Right lobe of liver (tissue), 6 donors: Measurements from ENCODE around the gene NR1H4. TPM values are rescaled to one million over a fixed set of nuclear protein-coding genes. Genes with fewer than 3 reads are reported as not detected.

Experiments
- ATAC-seq, 4 donors: fragments of 200-7000 bp; cut with Tn5 transposase; one replicate each; pipeline ENCODE4 v1.9.1; 2020; ENCODE audit warnings: mild to moderate bottlenecking in 4 of 4, moderate library complexity in 4 of 4
- DNase-seq, 3 donors: peaks; one replicate each; pipeline ENCODE4 v3.0.0-alpha.2; 2020
- H3K27ac ChIP-seq, 3 donors: fragments of 200-600 bp; one replicate each; pipeline ENCODE4 v1.8.0; 2022
- H3K27me3 ChIP-seq, 2 donors: fragments of 200-600 bp; one replicate each; pipeline ENCODE4 v1.8.0; 2022
- H3K36me3 ChIP-seq, 4 donors: fragments of 200-600 bp; sonication (generic) in 1 of 4; one replicate each; pipeline versions ENCODE4 v1.5.1 to v1.8.0; 2017 to 2022; ENCODE audit warnings: control low read depth in 1 of 4
- H3K4me1 ChIP-seq, 4 donors: fragments of 200-600 bp; sonication (generic) in 1 of 4; one replicate each; pipeline versions ENCODE4 v1.5.1 to v1.8.0; 2017 to 2022; ENCODE audit warnings: control low read depth in 1 of 4
- H3K4me3 ChIP-seq, 3 donors: fragments of 200-600 bp; one replicate each; pipeline ENCODE4 v1.8.0; 2022
- H3K9me3 ChIP-seq, 4 donors: fragments of 200-600 bp; sonication (generic) in 1 of 4; one replicate each; pipeline versions ENCODE4 v1.5.1 to v1.8.0; 2017 to 2022; ENCODE audit warnings: control low read depth in 1 of 4
- POLR2A ChIP-seq: fragments of 450-650 bp; IDR thresholded peaks from one replicate; pipeline ENCODE4 v1.6.1; 2017; ENCODE audit warnings: antibody characterized with exemption, mild to moderate bottlenecking
- WGBS: methylation state at CpG from one replicate; pipeline ENCODE4 v1.1.6; 2018; ENCODE audit warnings: low coverage, low lambda C conversion rate; ENCODE audit not compliant: insufficient coverage; ENCODE audit errors: missing lambda C conversion rate; 5-methylcytosine and 5-hydroxymethylcytosine counted together
- intact Hi-C, 2 donors: fragments of 100-400 bp; cut with DNase I; formaldehyde crosslinking; loops; one replicate each; pipeline versions ENCODE4 v1.11.2 to v1.14.1; 2022
- total RNA-seq, 6 experiments: library from RNA; depleted of rRNA in 2 of 6; stranded (reverse); fragments of >200 nt in 2 of 6; fragmentation: NEBNext Ultra II Directional in 3 of 6; extraction: Animal tissue kit (Norgen Biotek cat#: 25700) in 3 of 6; gene quantifications; one replicate each; pipeline versions ENCODE4 v1.1.0 to v1.2.4, GENCODE V29; 2016 to 2023
- TF ChIP-seq, protein P1 (sequence below), 4 donors: fragments of 200-600 bp in 3 of 4; fragments of 450-650 bp in 1 of 4; IDR thresholded peaks; one replicate each; pipeline versions ENCODE4 v1.5.1 to v1.8.0; 2016 to 2022; ENCODE audit warnings: antibody characterized with exemption in 4 of 4, mild to moderate bottlenecking in 2 of 4
- donor health status: DM: no; HTN: yes; CAD: no.
- donor health status: DM: no; HTN: no; CAD: no.
- donor health status: DM: no; HTN: no; CAD: no.
- donor health status: DM: no; HTN: yes; CAD: no.
- donor health status: DM: no; HTN: yes; CAD: no.

NR1H4 gene
- total RNA-seq, 6 experiments from 2014 or later = 52.4 to 81.7 (median 62.6) TPM

DNA sequence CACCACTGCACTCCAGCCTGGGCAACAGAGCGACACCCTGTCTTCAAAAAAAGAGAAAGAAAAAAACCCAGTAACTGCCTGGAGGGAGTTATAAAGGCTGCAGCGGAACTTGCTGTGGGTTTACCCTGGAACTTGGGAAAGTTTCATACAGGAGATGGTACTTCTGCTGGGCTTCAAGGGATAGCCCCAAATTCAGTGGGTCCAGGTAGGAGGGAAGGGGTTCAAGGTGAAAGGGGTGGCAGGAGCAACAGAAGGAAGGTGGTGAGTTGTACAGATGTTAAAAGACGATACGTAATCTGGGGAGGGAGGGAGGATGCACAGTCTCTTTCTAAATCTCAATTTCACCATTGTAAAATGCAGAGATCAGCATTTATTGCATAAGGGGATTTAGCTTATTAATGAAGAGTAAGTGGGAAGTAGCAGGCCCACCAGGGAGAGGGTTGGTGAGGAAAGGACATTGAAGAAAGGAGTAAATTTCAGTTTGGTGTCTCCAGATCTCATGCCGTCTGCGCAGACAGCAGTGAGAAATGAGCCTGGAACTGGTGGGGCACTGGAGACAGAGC lies 91.3 kb downstream of the NR1H4 start:
- TF ChIP-seq POLR2A = no peak
- TF ChIP-seq, protein P1, sequence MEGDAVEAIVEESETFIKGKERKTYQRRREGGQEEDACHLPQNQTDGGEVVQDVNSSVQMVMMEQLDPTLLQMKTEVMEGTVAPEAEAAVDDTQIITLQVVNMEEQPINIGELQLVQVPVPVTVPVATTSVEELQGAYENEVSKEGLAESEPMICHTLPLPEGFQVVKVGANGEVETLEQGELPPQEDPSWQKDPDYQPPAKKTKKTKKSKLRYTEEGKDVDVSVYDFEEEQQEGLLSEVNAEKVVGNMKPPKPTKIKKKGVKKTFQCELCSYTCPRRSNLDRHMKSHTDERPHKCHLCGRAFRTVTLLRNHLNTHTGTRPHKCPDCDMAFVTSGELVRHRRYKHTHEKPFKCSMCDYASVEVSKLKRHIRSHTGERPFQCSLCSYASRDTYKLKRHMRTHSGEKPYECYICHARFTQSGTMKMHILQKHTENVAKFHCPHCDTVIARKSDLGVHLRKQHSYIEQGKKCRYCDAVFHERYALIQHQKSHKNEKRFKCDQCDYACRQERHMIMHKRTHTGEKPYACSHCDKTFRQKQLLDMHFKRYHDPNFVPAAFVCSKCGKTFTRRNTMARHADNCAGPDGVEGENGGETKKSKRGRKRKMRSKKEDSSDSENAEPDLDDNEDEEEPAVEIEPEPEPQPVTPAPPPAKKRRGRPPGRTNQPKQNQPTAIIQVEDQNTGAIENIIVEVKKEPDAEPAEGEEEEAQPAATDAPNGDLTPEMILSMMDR (IDR thresholded peaks at IDR 0.05) = no peak
- H3K36me3 ChIP-seq = peaks cover 0 to 19% (median 3%) of the 10 kb centered on the region in 4 donors
- no peaks in the 10 kb centered on the region for H3K27me3 ChIP-seq
- H3K4me3 ChIP-seq = no peak overlapping the region
- ATAC-seq = peak in 1 of 4 donors; percentile 41
- WGBS = 78% methylated on average over 6 of the region's 6 CpGs
- DNase-seq = no peak
- intact Hi-C loops = no loop called here
- H3K9me3 ChIP-seq = no peaks in the 10 kb centered on the region
- no peaks in the 10 kb centered on the region for H3K4me1 ChIP-seq
- H3K27ac ChIP-seq = no peak overlapping the region

DNA sequence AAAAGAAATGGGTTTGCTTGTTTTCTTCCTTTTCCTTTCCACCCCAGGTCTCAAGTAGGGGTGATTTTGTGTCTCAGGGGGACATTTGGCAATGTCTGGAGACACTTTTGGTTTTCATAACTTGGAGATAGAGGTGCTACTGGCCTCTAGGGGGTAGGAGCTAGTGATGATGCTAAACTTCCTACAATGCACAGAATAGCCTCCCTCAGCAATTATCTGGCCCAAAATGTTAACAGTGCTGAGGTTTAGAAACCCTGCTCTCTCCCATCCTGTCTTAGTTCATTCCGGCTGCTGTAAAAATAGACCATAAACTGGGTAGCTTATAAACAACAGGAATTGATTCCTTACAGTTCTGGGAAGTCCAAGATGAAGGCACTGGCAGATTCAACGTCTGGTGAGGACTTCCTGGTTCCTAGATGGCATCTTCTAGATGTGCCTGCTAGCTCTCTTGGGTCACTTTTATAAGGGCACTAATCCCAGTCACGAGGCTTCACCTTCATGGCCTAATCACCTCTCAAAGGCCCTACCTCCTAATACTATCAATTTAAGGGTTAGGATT lies 92.4 kb downstream of the NR1H4 start:
- H3K27me3 ChIP-seq = no peaks in the 10 kb centered on the region
- ATAC-seq (peak; percentile 41 to 49 (median 44)), DNase-seq (no peak)
- H3K27ac ChIP-seq = no peak overlapping the region
- intact Hi-C loops = no loop called here
- peaks cover 0 to 19% (median 3%) of the 10 kb centered on the region in 4 donors for H3K36me3 ChIP-seq
- H3K4me3 ChIP-seq = no peak overlapping the region
- no peaks in the 10 kb centered on the region for H3K9me3 ChIP-seq
- WGBS = 40% methylated on average over 3 of the region's 3 CpGs
- H3K4me1 ChIP-seq = no peaks in the 10 kb centered on the region
- TF ChIP-seq POLR2A = no peak
- TF ChIP-seq, protein P1 (IDR thresholded peaks at IDR 0.05) = no peak

DNA sequence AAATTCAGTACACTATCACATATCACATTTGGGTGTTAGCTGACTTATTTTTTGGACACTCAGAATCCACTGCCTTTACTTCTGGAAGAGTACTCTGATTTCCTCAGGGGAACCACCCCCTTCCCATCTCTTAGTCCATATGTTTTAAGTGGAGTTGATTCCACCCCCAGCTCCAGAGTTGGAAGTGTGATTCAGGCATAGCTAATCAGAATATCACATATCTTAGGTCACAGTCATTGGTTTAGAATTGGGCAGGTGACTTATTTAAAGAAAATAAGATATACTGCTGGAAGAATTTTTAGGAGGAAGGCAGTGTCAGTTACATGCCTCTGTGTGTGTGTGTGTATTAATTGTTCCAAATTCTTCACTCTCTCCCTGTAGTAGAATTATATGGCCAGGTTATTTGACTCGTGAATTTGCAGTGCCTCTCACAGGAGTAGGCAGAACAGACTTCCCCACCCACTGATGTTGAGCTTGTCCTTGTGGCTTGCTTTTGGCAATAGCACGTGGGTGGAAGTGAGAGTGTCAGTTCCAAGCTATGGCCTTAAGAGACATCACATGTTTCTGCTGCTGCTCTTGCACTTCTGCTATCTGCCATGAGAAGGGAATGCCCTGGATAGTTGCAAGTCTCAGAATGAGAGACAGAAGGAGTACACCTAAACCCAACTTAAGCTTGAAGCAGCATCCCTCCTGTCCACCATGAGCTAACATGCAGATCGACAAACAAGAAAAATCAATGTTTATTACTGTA lies 93.4 kb downstream of the NR1H4 start:
- ATAC-seq (peak; percentile 55 to 80 (median 72)), DNase-seq (no peak)
- Histone ChIP-seq H3K27me3 (no peaks in the 10 kb centered on the region), H3K4me3 (no peak overlapping the region), H3K9me3 (no peaks in the 10 kb centered on the region), H3K27ac (no peak overlapping the region), H3K4me1 (no peaks in the 10 kb centered on the region), H3K36me3 (peaks cover 0 to 12% (median 3%) of the 10 kb centered on the region in 4 donors)
- TF ChIP-seq, protein P1 (IDR thresholded peaks at IDR 0.05) = no peak
- TF ChIP-seq POLR2A = no peak
- 11% methylated on average over 3 of the region's 3 CpGs for WGBS
- intact Hi-C loops = no loop called here

DNA sequence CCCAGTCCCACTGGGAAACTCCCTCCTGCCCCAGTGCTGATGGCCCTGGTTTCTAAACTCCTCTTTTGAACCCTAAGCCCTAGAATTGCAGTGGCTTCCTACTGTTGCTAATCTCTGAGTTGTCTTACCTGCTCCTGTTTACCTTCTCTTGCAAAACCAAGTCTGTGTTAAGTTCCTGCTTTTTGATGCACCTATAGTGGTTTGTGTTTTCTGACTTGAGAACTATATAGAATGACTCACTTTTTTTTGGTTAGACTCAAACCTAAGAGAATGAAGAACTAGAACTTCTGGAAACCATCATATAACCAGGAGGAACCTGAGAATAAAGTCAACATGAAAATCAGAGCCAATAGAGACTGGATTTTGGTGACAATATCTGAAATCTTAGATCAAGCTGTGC lies 94.3 kb downstream of the NR1H4 start:
- TF ChIP-seq, protein P1 (IDR thresholded peaks at IDR 0.05) = no peak
- TF ChIP-seq POLR2A = no peak
- H3K27ac ChIP-seq = no peak overlapping the region
- H3K9me3 ChIP-seq = no peaks in the 10 kb centered on the region
- H3K4me3 ChIP-seq = no peak overlapping the region
- intact Hi-C loops = no loop called here
- H3K36me3 ChIP-seq = peaks cover 0 to 9% (median 0%) of the 10 kb centered on the region in 4 donors
- H3K27me3 ChIP-seq = no peaks in the 10 kb centered on the region
- ATAC-seq (no peak), DNase-seq (no peak)
- H3K4me1 ChIP-seq = no peaks in the 10 kb centered on the region
